Activated CD8-positive, alpha-beta memory T cell treated with anti-CD3 and anti-CD28 coated beads, Interleukin-2, amount 50 U/mL, for 48 hours (primary cell): ENCODE data around the gene SNX25.
"Not testable (repeated sequence)": the region's sequence is repeated elsewhere in the genome, so short reads cannot be mapped to it uniquely, and the experiment has no call there.

Source experiments
- DNase-seq: peaks from one replicate; pipeline ENCODE4 v3.0.0-alpha.2; 2020

Gene SNX25

DNA sequence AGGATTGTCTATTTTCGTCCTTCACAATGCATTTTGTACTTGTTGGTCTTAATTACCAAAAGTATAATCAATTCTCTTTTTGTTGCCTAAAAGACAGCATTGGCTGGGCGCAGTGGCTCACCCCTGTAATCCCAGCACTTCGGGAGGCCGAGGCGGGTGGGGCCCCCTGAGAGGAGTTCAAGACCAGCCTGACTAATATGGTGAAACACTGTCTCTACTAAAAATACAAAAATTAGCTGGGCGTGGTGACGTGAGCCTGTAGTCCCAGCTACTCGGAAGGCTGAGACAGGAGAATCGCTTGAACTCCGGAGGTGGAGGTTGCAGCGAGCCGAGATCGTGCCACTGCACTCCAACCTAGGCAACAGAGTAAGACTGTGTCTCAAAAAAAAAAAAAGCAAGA lies 4.3 kb upstream of the SNX25 start:
- DNase-seq = not testable (repeated sequence)

GRCh38 chr4:185205697-185206342 lies 3.6 kb upstream of the SNX25 start:
- no peak for DNase-seq

- DNase-seq = no peak
These were observed 1.9 kb upstream of the SNX25 start for GRCh38 chr4:185207466-185207865.

- DNase-seq = not testable (repeated sequence)
These were observed 379 bp downstream of the SNX25 start for GRCh38 chr4:185209852-185210101.

DNA sequence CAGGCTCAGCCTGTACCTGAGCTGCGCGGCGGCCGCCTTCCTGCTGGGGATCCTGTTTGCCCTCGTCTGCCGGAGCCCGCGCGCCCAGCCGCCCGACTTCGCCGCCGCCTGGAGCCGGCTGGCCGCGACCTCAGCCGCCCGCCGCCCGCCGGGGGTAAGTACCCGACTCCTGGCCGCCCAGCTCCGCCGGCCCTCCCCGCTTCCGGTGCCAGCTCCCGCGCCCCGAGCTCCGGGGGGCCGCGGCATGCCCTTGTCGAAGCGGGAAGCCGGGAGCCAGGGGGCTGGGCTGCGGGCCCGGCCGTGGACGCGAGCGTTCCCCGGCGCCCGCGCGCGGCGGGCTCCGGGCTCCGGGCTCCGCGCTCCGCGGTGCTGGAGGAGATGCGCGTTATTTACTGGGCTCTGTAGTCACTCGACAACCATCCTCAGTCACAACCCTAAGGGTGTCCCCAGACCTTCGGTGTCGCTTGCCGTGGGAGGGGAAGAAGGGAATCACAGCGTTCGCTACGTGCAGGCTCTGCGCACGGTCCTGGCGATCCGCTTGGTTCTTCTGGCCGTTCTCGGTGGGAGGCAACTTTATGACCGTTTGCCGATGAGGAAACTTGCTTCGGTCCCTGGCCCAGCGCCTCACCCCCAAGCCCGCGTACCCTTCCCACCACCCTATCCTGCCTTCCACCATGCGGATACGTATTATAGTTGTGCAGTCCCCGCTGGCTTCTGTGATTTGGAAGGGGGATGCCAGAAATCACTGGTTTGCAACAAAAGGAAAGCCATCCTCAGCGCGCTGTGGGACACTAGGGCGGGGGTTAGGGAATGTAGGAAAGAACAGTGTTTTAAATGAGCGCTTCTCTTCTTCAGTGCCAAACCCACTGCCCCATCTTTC lies 944 bp downstream of the SNX25 start:
- DNase-seq = peak; percentile 72

DNA sequence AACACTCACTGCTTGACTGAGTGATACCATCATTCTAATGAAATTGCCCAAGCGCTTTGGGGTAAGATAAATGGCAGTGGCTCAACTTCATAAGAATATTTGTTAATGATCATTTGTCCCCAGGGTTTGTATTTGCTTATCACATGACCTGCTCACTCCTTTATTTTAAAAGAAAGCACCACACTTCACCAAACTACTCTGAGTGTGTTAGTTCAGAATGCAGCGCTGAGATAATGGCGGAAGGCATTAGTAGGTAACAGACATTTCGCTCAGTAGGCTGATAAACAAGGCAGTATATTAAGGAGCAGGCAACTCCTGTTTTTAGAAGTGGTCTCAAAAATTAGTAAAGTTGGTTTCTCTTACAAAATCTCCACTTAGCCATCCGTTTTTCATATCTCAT lies 1.6 kb downstream of the SNX25 start:
- no peak for DNase-seq

DNA sequence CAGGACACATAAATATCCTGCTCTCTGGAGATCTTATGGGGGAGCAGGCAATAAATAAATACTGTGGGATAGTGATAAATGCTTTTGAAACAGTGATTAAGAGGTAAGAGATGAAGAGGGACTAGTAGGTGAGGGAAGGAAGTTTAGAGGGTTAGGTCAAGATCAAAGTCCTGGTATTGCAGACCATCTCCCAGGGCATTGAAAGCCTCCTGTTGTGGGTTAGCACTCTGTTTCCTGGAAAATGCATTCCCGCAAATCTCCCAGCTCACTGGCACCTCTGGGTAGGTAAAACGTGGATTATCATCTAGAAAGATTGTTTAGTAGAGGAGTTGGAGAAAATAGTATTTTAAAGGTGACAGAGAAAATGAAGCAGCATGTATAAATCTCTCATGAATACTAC lies 2.2 kb downstream of the SNX25 start:
- DNase-seq = no peak

GRCh38 chr4:185212581-185212980 lies 3.2 kb downstream of the SNX25 start:
- DNase-seq = no peak

DNA sequence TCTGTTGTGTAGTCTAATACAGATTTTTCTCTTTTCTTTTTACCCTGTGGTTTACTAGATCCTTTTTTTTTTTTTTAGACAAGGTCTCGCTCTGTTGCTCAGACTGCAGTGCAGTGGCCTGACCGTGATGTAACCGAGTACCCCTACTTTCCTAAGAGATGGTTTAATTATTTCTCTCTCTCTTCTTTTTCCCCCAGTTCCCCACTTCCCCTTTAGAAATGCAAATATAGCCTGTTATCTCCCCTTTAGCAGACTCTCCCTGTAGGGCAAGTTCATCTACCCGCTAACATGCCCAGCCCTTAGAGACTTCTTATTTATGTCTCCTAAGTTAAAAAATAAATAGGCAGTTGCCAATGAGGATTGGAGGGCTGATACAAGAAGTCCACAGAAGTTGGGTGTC lies 4.5 kb downstream of the SNX25 start:
- no peak for DNase-seq

GRCh38 chr4:185215261-185215660 lies 5.9 kb downstream of the SNX25 start:
- no peak for DNase-seq

GRCh38 chr4:185217408-185217975 lies 8.1 kb downstream of the SNX25 start:
- DNase-seq = no peak

DNA sequence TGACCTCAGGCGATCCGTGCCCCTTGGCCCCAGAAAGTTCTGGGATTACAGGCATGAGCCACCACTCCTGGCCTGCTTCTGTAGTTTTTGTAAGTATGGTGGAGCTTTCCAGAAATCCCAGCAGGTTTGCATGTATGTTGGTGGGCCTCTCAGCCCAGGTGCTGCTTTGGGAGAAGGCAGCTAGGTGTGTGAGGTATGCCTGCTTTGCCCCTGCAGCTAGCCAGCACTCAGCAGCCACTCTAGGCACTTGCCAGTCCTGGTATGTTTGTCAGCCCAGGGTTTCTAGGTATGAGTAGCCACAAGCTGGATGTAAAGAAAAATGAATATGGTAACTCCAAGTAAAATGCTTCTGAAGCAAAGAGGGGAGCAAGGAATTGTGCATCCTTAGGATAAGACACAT lies 8.9 kb downstream of the SNX25 start:
- DNase-seq = no peak

DNA sequence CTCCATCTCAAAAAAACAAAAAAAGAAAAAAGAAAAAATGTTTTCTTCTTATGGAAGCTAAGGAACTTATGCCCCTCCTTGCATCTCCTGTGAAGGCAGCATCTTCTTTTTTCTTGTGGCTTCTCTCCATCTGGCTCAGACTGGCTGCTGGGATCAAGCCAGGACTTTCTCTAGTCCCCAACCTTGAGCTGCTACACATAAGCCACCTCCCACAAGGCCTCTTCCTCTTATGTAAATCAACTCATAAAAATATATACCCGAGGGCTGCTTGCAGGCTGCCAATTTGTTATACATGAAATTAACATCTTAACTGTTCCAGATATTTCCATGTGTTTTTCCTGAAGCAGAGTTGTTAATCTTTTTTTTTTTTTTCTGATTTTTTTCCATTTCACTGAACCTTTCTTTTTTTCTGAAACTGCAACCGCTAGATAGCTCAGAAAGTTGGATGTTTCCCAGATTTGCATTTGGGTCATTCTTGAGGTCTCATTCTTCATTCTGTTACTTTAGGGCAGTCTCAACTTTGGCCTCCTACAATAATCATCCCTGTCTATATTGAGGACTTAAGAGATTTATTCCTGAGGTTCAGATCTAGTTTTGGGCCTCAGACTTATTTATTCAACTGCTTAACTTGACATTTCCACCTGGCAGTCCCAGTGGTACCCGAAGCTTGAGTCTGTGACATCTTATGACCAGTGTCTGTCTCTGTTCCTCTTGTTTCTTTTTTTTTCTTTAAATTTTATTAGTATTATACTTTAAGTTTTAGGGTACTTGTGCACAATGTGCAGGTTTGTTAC lies 10.3 kb downstream of the SNX25 start:
- no peak for DNase-seq

- no peak for DNase-seq
These were observed 12.1 kb downstream of the SNX25 start for GRCh38 chr4:185221491-185221890.

DNA sequence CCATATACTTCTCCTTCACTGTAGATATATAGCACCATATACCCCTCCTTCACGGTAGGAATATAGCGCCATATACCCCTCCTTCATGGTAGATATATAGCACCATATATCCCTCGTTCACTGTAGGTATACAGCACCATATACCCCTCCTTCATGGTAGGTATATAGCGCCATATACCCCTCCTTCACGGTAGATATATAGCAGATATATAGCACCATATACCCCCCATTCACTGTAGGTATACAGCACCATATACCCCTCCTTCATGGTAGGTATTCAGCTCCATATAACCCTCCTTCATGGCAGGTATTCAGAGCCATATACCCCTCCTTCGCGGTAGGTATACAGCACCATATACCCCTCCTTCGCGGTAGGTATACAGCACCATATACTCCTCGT lies 12.5 kb downstream of the SNX25 start:
- no peak for DNase-seq

GRCh38 chr4:185222598-185222997 lies 13.2 kb downstream of the SNX25 start:
- no peak for DNase-seq

GRCh38 chr4:185224597-185224996 lies 15.2 kb downstream of the SNX25 start:
- no peak for DNase-seq

- DNase-seq = no peak
These were observed 16.5 kb downstream of the SNX25 start for GRCh38 chr4:185225940-185226339.

DNA sequence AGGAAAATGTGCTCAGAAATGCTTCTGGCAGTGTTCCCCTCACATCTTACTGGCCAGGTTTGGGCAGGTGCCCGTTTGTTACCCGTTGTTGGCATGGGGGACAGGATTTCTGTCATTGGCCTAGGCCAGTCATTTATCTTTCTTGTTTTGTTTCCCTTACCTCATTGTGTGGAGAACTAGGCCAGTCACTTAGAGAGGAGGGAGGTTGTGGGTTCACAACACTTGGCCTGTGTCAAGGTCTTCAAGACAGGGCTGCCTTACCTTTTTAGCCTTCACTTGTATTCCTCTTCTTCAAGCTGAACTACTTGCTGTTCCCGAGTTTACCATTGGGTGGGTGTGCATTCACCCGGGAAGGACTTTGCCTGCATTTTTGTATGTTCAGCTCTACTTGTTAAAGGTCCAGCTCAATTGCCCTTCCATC lies 17.7 kb downstream of the SNX25 start:
- DNase-seq = no peak

DNA sequence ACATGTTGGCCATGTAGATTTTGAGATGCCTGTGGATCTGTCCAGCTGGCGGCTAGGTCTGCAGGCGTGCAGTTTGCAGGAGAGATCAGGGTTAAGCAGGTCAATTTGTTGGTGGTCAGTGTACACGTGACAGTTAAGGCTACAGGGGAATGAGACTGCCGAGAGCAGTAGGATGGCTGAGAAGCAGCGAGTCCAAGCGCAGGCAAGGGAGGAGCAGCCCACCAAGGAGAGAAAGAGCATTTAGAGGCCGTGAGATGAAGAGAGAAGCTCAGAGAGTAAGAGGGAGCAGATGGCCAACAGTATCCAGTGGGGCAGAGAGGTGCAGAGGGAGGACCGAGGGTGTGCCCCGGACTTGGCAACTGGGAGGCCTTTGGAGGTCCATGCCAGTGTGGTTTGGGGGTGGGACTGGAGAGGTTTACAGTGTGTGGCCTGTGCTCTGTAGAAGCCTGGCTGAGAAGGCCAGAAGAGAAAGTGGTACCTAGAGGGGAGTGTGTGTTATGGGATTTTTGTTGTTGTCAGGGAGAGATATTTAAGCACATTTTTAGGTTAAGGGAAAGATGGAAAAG lies 18.4 kb downstream of the SNX25 start:
- DNase-seq = no peak

- DNase-seq = no peak
These were observed 19.8 kb downstream of the SNX25 start for GRCh38 chr4:185229021-185229818.

DNA sequence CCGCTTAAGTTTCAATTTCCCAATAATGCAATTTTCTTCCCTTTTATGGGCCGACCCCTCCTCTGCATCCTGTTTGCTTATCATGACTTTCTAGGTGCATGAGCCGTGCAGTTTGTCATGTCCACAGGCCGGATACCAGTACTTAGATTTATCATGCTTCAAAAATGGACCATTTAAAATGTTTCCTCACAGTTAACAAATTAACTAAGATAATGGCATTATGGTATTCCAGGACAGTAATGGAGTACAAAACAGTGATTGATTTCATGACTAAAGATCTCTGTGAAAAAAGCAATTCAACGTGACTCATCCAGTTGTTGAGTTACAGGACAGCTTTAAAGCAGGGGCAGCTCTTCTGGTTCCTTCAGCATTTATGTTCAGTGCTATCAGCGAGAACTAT lies 23.0 kb downstream of the SNX25 start:
- no peak for DNase-seq
